Ammon's horn (tissue), 1 donor: Measurements from ENCODE around the gene SEC24D.

ENCODE experiments used
- DNase-seq: peaks from one replicate; pipeline ENCODE4 v3.0.0-alpha.2; 2016; ENCODE audit warnings: low spot score

Gene SEC24D

GRCh38 chr4:118751629-118752323 lies 84.2 kb downstream of the SEC24D start:
- no peak for DNase-seq

- DNase-seq, result no peak
These were observed 86.5 kb downstream of the SEC24D start for GRCh38 chr4:118749347-118749988.

- DNase-seq, result peak; percentile 11
These were observed 89.5 kb downstream of the SEC24D start for GRCh38 chr4:118746251-118746919.

- DNase-seq, result no peak
These were observed 90.6 kb downstream of the SEC24D start for GRCh38 chr4:118745357-118745756.

GRCh38 chr4:118743867-118744266 lies 92.1 kb downstream of the SEC24D start:
- no peak for DNase-seq

- no peak for DNase-seq
These were observed 93.9 kb downstream of the SEC24D start for GRCh38 chr4:118742050-118742449.

GRCh38 chr4:118741301-118741855 lies 94.5 kb downstream of the SEC24D start:
- no peak for DNase-seq

GRCh38 chr4:118740869-118741268 lies 95.1 kb downstream of the SEC24D start:
- no peak for DNase-seq

- DNase-seq, result no peak
These were observed 96.8 kb downstream of the SEC24D start for GRCh38 chr4:118739022-118739713.

- DNase-seq, result no peak
These were observed 97.8 kb downstream of the SEC24D start for GRCh38 chr4:118738090-118738489.

GRCh38 chr4:118736900-118737299 lies 99.0 kb downstream of the SEC24D start:
- DNase-seq, result no peak

- DNase-seq, result no peak
These were observed 101.3 kb downstream of the SEC24D start for GRCh38 chr4:118734491-118735205.

- DNase-seq, result no peak
These were observed 103.2 kb downstream of the SEC24D start for GRCh38 chr4:118732591-118733330.

- no peak for DNase-seq
These were observed 105.2 kb downstream of the SEC24D start for GRCh38 chr4:118730683-118731082.

- no peak for DNase-seq
These were observed 106.3 kb downstream of the SEC24D start for GRCh38 chr4:118729287-118730286.

GRCh38 chr4:118727360-118727759 lies 108.6 kb downstream of the SEC24D start:
- no peak for DNase-seq

GRCh38 chr4:118723369-118723768 lies 112.6 kb downstream of the SEC24D start:
- DNase-seq, result no peak

GRCh38 chr4:118721752-118722151 lies 114.2 kb downstream of the SEC24D start:
- no peak for DNase-seq

GRCh38 chr4:118718511-118719170 lies 117.3 kb downstream of the SEC24D start:
- DNase-seq, result no peak
